ENCODE results near the gene CNPY4. TPM values are rescaled to one million over a fixed set of nuclear protein-coding genes. Genes with fewer than 3 reads are reported as not detected.

CNPY4 gene
- total and polyA plus RNA-seq, 12 donors = 14.0 to 46.5 (median 24.2) TPM

- no peak for DNase-seq
- Histone ChIP-seq H3K27me3 (no peaks in the 10 kb centered on the region), H3K36me3 (replicated peaks in 1 of 2) (peaks cover 0 to 6% of the 10 kb centered on the region in 2 donors), H3K4me1 (replicated peaks in 1 of 2) (peaks cover 16 to 37% of the 10 kb centered on the region in 2 donors), H3K9me3 (replicated peaks in 1 of 3) (no peaks in the 10 kb centered on the region), H3K27ac (peak overlapping the region in 2 of 5 donors; percentile 79 to 94), H3K4me3 (no peak overlapping the region)
- TF ChIP-seq CTCF (IDR thresholded peaks at IDR 0.05) (no peak), POLR2A (IDR thresholded peaks at IDR 0.05) (no peak)
- intact Hi-C loops (cut with DNase I) = no loop called here
- 61 to 67% (median 65%) methylated on average over 4 of the region's 4 CpGs for WGBS, 4 donors
Measured at GRCh38 chr7:100082978-100083377, 36.5 kb upstream of the CNPY4 start.

GRCh38 chr7:100085515-100085914 is 33.9 kb upstream of the CNPY4 start:
- H3K4me3 ChIP-seq = no peak overlapping the region
- peaks cover 21 to 41% of the 10 kb centered on the region in 2 donors for H3K4me1 ChIP-seq (replicated peaks in 1 of 2)
- H3K9me3 ChIP-seq (replicated peaks in 1 of 3) = no peaks in the 10 kb centered on the region
- intact Hi-C loops (cut with DNase I) = no loop called here
- DNase-seq = no peak
- TF ChIP-seq CTCF (IDR thresholded peaks at IDR 0.05) (no peak), POLR2A (IDR thresholded peaks at IDR 0.05) (no peak)
- no peak overlapping the region for H3K27ac ChIP-seq
- 39 to 64% (median 54%) methylated on average over 3 of the region's 3 CpGs for WGBS, 4 donors
- peaks cover 0 to 1% of the 10 kb centered on the region in 2 donors for H3K36me3 ChIP-seq (replicated peaks in 1 of 2)
- H3K27me3 ChIP-seq = no peaks in the 10 kb centered on the region

GRCh38 chr7:100087055-100087750 is 32.2 kb upstream of the CNPY4 start:
- intact Hi-C loops (cut with DNase I) = no loop called here
- H3K4me1 ChIP-seq (replicated peaks in 1 of 2) = peaks cover 12 to 34% of the 10 kb centered on the region in 2 donors
- H3K27me3 ChIP-seq = no peaks in the 10 kb centered on the region
- H3K27ac ChIP-seq = peak overlapping the region in 2 of 5 donors; percentile 26 to 46
- DNase-seq = peak in 2 of 7 donors; percentile 50 to 56
- H3K9me3 ChIP-seq (replicated peaks in 1 of 3) = no peaks in the 10 kb centered on the region
- no peak overlapping the region for H3K4me3 ChIP-seq
- 54 to 71% (median 60%) methylated on average over 10 of the region's 10 CpGs for WGBS, 4 donors
- no peak for TF ChIP-seq POLR2A (IDR thresholded peaks at IDR 0.05)
- peaks cover 0 to 18% of the 10 kb centered on the region in 2 donors for H3K36me3 ChIP-seq (replicated peaks in 1 of 2)

- H3K9me3 ChIP-seq (replicated peaks in 1 of 3) = no peaks in the 10 kb centered on the region
- DNase-seq = no peak
- intact Hi-C loops (cut with DNase I) = no loop called here
Measured at GRCh38 chr7:100088095-100088620, 31.3 kb upstream of the CNPY4 start.

More at GRCh38 chr7:100088095-100088620, 31.3 kb upstream of the CNPY4 start:
- Histone ChIP-seq H3K36me3 (replicated peaks in 1 of 2) (peaks cover 0 to 28% of the 10 kb centered on the region in 2 donors), H3K4me3 (peak overlapping the region in 2 of 4 donors; percentile 80 to 83), H3K27ac (peak overlapping the region in 4 of 5 donors; percentile 72 to 88 (median 82)), H3K4me1 (replicated peaks in 1 of 2) (peaks cover 9 to 27% of the 10 kb centered on the region in 2 donors), H3K27me3 (no peaks in the 10 kb centered on the region)
- WGBS, 4 donors = 76 to 81% (median 79%) methylated on average over 9 to 11 of the region's 11 CpGs
- no peak for TF ChIP-seq POLR2A (IDR thresholded peaks at IDR 0.05)
- TF ChIP-seq CTCF (IDR thresholded peaks at IDR 0.05) = no peak
